Myometrial cell (primary cell): ENCODE results near the gene PTPN5. TPM values are rescaled to one million over a fixed set of nuclear protein-coding genes. Genes with fewer than 3 reads are reported as not detected.

ENCODE experiments used
- total RNA-seq: library from RNA; depleted of rRNA; stranded (reverse); fragments of >200 nt; gene quantifications from 2 replicates; pipeline ENCODE4 v1.2.3, GENCODE V29; 2015

The PTPN5 gene
- not detected in 2 replicates for total RNA-seq

GRCh38 chr11:18791207-18791968 is at the start of gene PTPN5:
Gene PTPN5, minus strand, starts transcription at chr11:18791798. Its CDS starts 19,840 bp downstream, at chr11:18771958.

GRCh38 chr11:18726040-18726439 is 65.6 kb downstream of the PTPN5 start, which contains the start of gene IGSF22:
Gene IGSF22, minus strand, starts transcription at chr11:18726188. Its CDS starts 1,952 bp downstream, at chr11:18724236.

GRCh38 chr11:18698341-18699268 is 93.0 kb downstream of the PTPN5 start, which contains the start of gene TMEM86A:
Gene TMEM86A, plus strand, starts transcription at chr11:18698779. Its CDS starts 108 bp downstream, at chr11:18698887.

Other genes starting within 250 kb of the PTPN5 start
- gene UEVLD, start 203.1 kb downstream of the PTPN5 start, total RNA-seq: 25.2 and 50.5 TPM in 2 replicates
- not detected in 2 replicates for gene MISFA, start 192.0 kb downstream of the PTPN5 start, total RNA-seq
- 10.6 and 13.5 TPM in 2 replicates for gene SPTY2D1, start 157.5 kb downstream of the PTPN5 start, total RNA-seq
- gene TMEM86A, start 93.0 kb downstream of the PTPN5 start, total RNA-seq: 0.53 and 0.86 TPM in 2 replicates
- gene IGSF22, start 65.6 kb downstream of the PTPN5 start, total RNA-seq: not detected in 2 replicates
- not detected in 2 replicates for gene MRGPRX1, start 147.6 kb upstream of the PTPN5 start, total RNA-seq